Measurements from ENCODE around the gene NELL1. TPM values are rescaled to one million over a fixed set of nuclear protein-coding genes. Genes with fewer than 3 reads are reported as not detected.

Gene NELL1
- total RNA-seq, 2 donors from 2014 or later: 1.8 to 10.3 TPM

DNA sequence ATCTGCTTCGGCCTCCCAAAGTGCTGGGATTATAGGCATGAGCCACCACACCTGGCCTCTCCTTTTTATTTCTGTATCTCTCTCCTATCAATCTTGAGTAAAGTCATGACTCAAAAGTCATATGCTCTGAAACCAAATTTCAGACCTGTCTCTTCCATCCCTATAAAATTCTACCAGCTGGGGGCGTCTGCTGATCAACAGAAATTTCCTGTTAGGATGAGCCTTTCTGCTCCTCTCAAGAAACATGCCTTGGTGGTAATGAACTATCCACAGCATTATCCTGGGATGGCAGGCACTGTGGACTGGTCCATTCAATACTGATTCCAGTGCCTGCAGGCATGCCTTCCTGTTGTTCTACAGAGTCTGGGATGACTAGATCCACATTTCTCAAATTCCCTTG, 472.6 kb downstream of the NELL1 start:
- 75% methylated on average over 2 of the region's 2 CpGs for WGBS
- no peak for TF ChIP-seq POLR2A (IDR thresholded peaks at IDR 0.05)
- TF ChIP-seq POLR2AphosphoS5 (IDR thresholded peaks at IDR 0.05): no peak
- TF ChIP-seq, protein P1, sequence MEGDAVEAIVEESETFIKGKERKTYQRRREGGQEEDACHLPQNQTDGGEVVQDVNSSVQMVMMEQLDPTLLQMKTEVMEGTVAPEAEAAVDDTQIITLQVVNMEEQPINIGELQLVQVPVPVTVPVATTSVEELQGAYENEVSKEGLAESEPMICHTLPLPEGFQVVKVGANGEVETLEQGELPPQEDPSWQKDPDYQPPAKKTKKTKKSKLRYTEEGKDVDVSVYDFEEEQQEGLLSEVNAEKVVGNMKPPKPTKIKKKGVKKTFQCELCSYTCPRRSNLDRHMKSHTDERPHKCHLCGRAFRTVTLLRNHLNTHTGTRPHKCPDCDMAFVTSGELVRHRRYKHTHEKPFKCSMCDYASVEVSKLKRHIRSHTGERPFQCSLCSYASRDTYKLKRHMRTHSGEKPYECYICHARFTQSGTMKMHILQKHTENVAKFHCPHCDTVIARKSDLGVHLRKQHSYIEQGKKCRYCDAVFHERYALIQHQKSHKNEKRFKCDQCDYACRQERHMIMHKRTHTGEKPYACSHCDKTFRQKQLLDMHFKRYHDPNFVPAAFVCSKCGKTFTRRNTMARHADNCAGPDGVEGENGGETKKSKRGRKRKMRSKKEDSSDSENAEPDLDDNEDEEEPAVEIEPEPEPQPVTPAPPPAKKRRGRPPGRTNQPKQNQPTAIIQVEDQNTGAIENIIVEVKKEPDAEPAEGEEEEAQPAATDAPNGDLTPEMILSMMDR (IDR thresholded peaks at IDR 0.05): no peak
- intact Hi-C loops (cut with DNase I): no loop called here
- DNase-seq (ENCODE audit: low spot score): no peak
- H3K27me3 ChIP-seq (replicated peaks; ENCODE audit: insufficient read depth): no peaks in the 10 kb centered on the region
- no peak overlapping the region for H3K4me3 ChIP-seq
- no peak overlapping the region for H3K27ac ChIP-seq
- no peaks in the 10 kb centered on the region for H3K36me3 ChIP-seq
- no peaks in the 10 kb centered on the region for H3K9me3 ChIP-seq
- H3K4me1 ChIP-seq (replicated peaks): no peaks in the 10 kb centered on the region

DNA sequence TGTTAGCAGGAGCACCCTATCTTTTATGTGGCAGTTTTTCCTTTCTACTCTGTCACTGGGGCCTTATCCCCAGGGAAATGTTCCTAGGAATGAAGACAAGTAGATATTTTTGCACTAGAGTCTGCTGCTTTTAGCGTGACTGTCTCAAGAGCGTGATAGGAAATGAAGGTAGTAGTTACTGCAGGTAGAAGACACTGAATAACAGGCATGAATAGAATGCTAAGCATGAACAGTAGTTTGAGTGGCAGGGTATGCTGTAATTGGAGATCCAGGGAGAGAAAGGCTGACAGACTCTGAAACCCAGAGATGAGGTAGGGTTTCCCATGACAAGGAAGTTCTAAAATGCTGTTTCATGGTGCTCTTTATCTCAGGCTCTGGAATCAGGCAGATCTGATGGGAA, 475.1 kb downstream of the NELL1 start:
- DNase-seq (ENCODE audit: low spot score): no peak
- H3K4me1 ChIP-seq (replicated peaks): no peaks in the 10 kb centered on the region
- H3K4me3 ChIP-seq: no peak overlapping the region
- TF ChIP-seq POLR2AphosphoS5 (IDR thresholded peaks at IDR 0.05) (no peak), POLR2A (IDR thresholded peaks at IDR 0.05) (no peak)
- TF ChIP-seq, protein P1 (IDR thresholded peaks at IDR 0.05): no peak
- H3K27ac ChIP-seq: no peak overlapping the region
- WGBS: 76% methylated on average over 2 of the region's 2 CpGs
- H3K36me3 ChIP-seq: no peaks in the 10 kb centered on the region
- intact Hi-C loops (cut with DNase I): no loop called here
- H3K9me3 ChIP-seq: no peaks in the 10 kb centered on the region
- no peaks in the 10 kb centered on the region for H3K27me3 ChIP-seq (replicated peaks; ENCODE audit: insufficient read depth)

DNA sequence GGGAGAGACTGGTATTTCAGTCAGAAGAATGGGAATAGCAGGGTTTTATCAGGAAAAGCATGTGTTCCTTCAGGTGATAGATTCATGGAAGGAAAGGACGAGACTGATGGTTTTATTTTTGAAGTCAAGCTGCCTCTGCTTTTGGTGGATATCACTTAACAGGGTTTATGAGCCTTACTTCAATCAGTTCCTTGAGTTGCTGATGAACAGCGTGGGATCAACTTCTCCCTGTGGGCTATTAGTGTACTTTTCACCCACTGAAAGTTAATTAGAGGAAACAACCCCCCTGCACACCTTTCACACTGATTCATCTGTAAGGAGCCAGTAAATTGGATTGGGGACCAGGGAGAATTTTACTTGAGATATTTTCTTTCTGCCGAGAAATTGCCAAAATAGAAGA, 479.0 kb downstream of the NELL1 start:
- DNase-seq (ENCODE audit: low spot score): no peak
- H3K9me3 ChIP-seq: no peaks in the 10 kb centered on the region
- no peak overlapping the region for H3K4me3 ChIP-seq
- H3K4me1 ChIP-seq (replicated peaks): no peaks in the 10 kb centered on the region
- no peaks in the 10 kb centered on the region for H3K27me3 ChIP-seq (replicated peaks; ENCODE audit: insufficient read depth)
- no peak overlapping the region for H3K27ac ChIP-seq
- intact Hi-C loops (cut with DNase I): no loop called here
- no peak for TF ChIP-seq POLR2A (IDR thresholded peaks at IDR 0.05)
- no peak for TF ChIP-seq POLR2AphosphoS5 (IDR thresholded peaks at IDR 0.05)
- TF ChIP-seq, protein P1 (IDR thresholded peaks at IDR 0.05): no peak
- no peaks in the 10 kb centered on the region for H3K36me3 ChIP-seq
- 65% methylated on average over 3 of the region's 3 CpGs for WGBS

DNA sequence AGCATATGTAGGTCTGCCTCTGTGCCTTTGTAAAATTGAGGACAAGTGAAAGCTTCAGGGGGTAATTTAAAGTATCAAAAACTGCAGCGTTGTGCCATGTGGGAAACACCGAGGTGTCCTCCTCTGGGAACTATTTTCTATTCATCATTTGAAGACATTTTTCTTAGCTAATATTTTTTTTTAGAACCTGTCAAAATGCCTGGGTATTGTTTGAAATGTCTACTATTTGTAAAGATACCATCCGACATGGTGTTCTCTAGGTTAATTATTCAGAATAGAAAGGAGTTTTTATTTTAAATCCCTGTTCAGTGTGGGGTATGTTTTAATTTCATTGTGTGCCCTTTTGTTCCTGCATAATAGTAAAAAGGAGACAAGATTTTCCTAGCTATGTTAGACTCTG, 490.8 kb downstream of the NELL1 start:
- 78% methylated on average over 3 of the region's 3 CpGs for WGBS
- Histone ChIP-seq H3K4me1 (replicated peaks) (no peaks in the 10 kb centered on the region), H3K4me3 (no peak overlapping the region)

DNA sequence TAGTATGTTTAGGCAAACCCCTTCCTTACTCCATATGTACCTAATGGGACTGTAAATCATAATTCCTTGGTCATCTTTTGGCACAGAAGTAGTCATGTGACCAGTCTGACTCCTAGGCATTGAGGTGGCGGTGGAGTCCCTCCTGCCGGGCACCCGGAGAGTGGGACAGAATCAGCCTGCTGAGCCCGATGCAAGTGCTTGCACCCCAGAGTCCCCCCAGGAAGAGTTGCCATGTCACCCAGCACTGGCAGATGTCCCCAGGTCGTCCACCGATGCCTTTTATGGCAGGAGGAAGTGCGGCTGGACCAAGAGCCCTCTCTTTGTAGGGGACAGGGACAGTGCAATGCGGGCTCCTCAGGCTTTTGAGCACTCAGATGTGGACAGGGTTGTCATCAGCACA, 500.3 kb downstream of the NELL1 start:
- intact Hi-C loops (cut with DNase I): no loop called here
- no peak overlapping the region for H3K4me3 ChIP-seq
- WGBS: 91% methylated on average over 8 of the region's 8 CpGs
- TF ChIP-seq, protein P1 (IDR thresholded peaks at IDR 0.05): no peak
- TF ChIP-seq POLR2A (IDR thresholded peaks at IDR 0.05) (no peak), POLR2AphosphoS5 (IDR thresholded peaks at IDR 0.05) (no peak)
- no peaks in the 10 kb centered on the region for H3K4me1 ChIP-seq (replicated peaks)
- no peaks in the 10 kb centered on the region for H3K36me3 ChIP-seq
- no peaks in the 10 kb centered on the region for H3K9me3 ChIP-seq
- no peaks in the 10 kb centered on the region for H3K27me3 ChIP-seq (replicated peaks; ENCODE audit: insufficient read depth)
- no peak overlapping the region for H3K27ac ChIP-seq
- no peak for DNase-seq (ENCODE audit: low spot score)

More for the DNA sequence above, 490.8 kb downstream of the NELL1 start:
- no peaks in the 10 kb centered on the region for H3K27me3 ChIP-seq (replicated peaks; ENCODE audit: insufficient read depth)
- H3K9me3 ChIP-seq: no peaks in the 10 kb centered on the region
- intact Hi-C loops (cut with DNase I): no loop called here
- DNase-seq (ENCODE audit: low spot score): no peak
- H3K27ac ChIP-seq: no peak overlapping the region
- TF ChIP-seq, protein P1 (IDR thresholded peaks at IDR 0.05): no peak
- TF ChIP-seq POLR2AphosphoS5 (IDR thresholded peaks at IDR 0.05): no peak
- TF ChIP-seq POLR2A (IDR thresholded peaks at IDR 0.05): no peak
- H3K36me3 ChIP-seq: no peaks in the 10 kb centered on the region

All from prostate gland (tissue), 2 donors.